Lower lobe of right lung (tissue), 2 donors: ENCODE measurements around the gene CNOT6. TPM values are rescaled to one million over a fixed set of nuclear protein-coding genes. Genes with fewer than 3 reads are reported as not detected.
A peak's percentile ranks its signal among the peaks of the same experiment; 100 is the strongest.

Experiments used
- ATAC-seq, 2 donors: fragments of 200-7000 bp; cut with Tn5 transposase; one replicate each; pipeline ENCODE4 v1.9.1; 2020 to 2022; ENCODE audit warnings: mild to moderate bottlenecking in 2 of 2, moderate library complexity in 2 of 2
- DNase-seq: peaks from one replicate; pipeline ENCODE4 v3.0.0-alpha.2; 2020
- H3K27ac ChIP-seq: fragments of 200-600 bp; one replicate; pipeline ENCODE4 v1.8.0; 2022
- H3K27me3 ChIP-seq: fragments of 200-600 bp; one replicate; pipeline ENCODE4 v1.8.0; 2022; ENCODE audit warnings: low read depth
- H3K36me3 ChIP-seq: fragments of 200-600 bp; one replicate; pipeline ENCODE4 v1.8.0; 2022; ENCODE audit warnings: mild to moderate bottlenecking
- H3K4me1 ChIP-seq: fragments of 200-600 bp; one replicate; pipeline ENCODE4 v1.8.0; 2022
- H3K4me3 ChIP-seq: fragments of 200-600 bp; one replicate; pipeline ENCODE4 v1.8.0; 2022; ENCODE audit warnings: mild to moderate bottlenecking
- H3K9me3 ChIP-seq: fragments of 200-600 bp; one replicate; pipeline ENCODE4 v1.8.0; 2022
- intact Hi-C: fragments of 100-400 bp; cut with DNase I; formaldehyde crosslinking; loops from one replicate; pipeline ENCODE4 v1.11.0; 2022
- total RNA-seq: library from RNA; stranded (reverse); fragmentation: NEBNext Ultra II Directional; extraction: Animal tissue kit (Norgen Biotek cat#: 25700); gene quantifications from one replicate; pipeline ENCODE4 v1.2.1, GENCODE V29; 2021
- TF ChIP-seq, protein P1 (sequence below): fragments of 200-600 bp; IDR thresholded peaks from one replicate; pipeline ENCODE4 v1.8.0; 2022; ENCODE audit warnings: antibody characterized with exemption, mild to moderate bottlenecking
- donor health status: DM: no; HTN: yes; CAD: no; lungs with severe emphysema.

The CNOT6 gene
- total RNA-seq, 1 donor from 2014 or later, result 32.4 TPM

DNA sequence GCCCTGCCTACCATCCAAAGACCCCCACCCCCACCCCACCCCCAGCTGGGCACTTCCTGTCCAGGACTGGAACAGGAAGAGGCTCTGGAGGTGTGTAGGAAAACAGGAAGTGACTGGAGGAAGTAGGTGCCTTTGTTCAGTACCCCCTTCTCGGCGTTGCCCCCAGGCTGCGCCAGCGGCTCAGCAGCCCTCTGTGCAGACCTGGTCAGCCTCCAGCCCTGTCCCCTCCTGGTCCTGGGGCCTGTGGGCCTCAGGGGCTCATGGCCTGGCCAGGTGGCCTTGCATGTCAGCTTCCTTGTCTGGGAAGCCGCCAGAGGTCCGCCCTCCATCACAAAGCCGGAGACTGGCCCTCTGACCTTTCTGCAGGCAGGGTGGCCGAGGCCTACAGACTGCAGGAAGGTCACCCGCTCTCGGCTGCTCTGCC lies 129.2 kb downstream of the CNOT6 start:
- H3K27ac ChIP-seq, result peak overlapping the region; percentile 46
- H3K27me3 ChIP-seq, result peaks cover 11% of the 10 kb centered on the region
- no peaks in the 10 kb centered on the region for H3K36me3 ChIP-seq
- DNase-seq (no peak), ATAC-seq (peak; percentile 4 to 11)
- peaks cover 4% of the 10 kb centered on the region for H3K4me1 ChIP-seq
- intact Hi-C loops, result no loop called here
- H3K9me3 ChIP-seq, result no peaks in the 10 kb centered on the region
- H3K4me3 ChIP-seq, result no peak overlapping the region
- TF ChIP-seq, protein P1, sequence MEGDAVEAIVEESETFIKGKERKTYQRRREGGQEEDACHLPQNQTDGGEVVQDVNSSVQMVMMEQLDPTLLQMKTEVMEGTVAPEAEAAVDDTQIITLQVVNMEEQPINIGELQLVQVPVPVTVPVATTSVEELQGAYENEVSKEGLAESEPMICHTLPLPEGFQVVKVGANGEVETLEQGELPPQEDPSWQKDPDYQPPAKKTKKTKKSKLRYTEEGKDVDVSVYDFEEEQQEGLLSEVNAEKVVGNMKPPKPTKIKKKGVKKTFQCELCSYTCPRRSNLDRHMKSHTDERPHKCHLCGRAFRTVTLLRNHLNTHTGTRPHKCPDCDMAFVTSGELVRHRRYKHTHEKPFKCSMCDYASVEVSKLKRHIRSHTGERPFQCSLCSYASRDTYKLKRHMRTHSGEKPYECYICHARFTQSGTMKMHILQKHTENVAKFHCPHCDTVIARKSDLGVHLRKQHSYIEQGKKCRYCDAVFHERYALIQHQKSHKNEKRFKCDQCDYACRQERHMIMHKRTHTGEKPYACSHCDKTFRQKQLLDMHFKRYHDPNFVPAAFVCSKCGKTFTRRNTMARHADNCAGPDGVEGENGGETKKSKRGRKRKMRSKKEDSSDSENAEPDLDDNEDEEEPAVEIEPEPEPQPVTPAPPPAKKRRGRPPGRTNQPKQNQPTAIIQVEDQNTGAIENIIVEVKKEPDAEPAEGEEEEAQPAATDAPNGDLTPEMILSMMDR, result no peak

DNA sequence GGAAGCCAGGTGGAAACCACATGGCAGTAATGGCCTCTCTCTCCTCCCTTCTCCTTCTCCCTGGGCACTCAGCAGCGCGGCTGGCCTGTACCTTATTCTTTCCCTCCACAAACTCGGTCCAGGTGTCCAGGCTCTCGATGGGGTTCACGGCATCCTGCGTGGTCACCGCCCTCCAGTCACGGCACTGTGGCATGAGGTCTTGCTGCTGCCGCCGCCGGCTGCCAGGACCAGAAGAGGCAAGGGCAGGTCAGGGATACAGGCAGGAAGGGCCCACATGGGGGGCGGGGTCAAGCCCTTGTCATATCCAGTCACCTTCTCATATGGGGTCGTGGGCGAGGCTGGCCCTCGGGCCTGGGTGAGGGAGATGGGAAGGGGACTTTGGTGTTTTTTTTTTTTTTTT lies 129.7 kb downstream of the CNOT6 start:
- H3K27ac ChIP-seq, result peak overlapping the region; percentile 46
- TF ChIP-seq, protein P1, result no peak
- DNase-seq (no peak), ATAC-seq (no peak)
- peaks cover 4% of the 10 kb centered on the region for H3K4me1 ChIP-seq
- H3K27me3 ChIP-seq, result peaks cover 11% of the 10 kb centered on the region
- intact Hi-C loops, result no loop called here
- no peaks in the 10 kb centered on the region for H3K9me3 ChIP-seq
- no peaks in the 10 kb centered on the region for H3K36me3 ChIP-seq
- no peak overlapping the region for H3K4me3 ChIP-seq

DNA sequence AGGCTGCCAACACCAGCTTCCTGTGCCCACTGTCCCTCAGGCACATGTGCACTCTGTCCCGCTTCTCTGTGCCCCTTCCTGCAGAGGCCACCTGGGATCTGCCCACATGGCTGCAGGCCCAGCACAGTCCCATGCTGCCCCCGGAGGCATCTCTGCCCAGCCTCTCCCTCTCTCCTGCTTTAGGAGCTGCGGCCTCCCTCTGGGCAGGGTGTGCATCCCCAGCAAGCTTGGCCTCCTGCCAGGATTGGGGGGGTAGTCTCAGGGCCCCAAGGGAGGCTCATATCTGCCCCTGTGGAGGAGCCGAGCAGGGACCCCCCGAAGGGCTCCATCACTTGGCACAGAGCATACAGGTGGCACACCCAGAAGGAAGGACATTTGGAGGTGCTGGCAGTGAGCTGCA lies 130.4 kb downstream of the CNOT6 start:
- H3K27ac ChIP-seq, result no peak overlapping the region
- intact Hi-C loops, result no loop called here
- no peaks in the 10 kb centered on the region for H3K36me3 ChIP-seq
- no peak overlapping the region for H3K4me3 ChIP-seq
- H3K27me3 ChIP-seq, result peaks cover 7% of the 10 kb centered on the region
- H3K9me3 ChIP-seq, result no peaks in the 10 kb centered on the region
- H3K4me1 ChIP-seq, result peaks cover 4% of the 10 kb centered on the region
- DNase-seq (no peak), ATAC-seq (no peak)
- TF ChIP-seq, protein P1, result no peak

DNA sequence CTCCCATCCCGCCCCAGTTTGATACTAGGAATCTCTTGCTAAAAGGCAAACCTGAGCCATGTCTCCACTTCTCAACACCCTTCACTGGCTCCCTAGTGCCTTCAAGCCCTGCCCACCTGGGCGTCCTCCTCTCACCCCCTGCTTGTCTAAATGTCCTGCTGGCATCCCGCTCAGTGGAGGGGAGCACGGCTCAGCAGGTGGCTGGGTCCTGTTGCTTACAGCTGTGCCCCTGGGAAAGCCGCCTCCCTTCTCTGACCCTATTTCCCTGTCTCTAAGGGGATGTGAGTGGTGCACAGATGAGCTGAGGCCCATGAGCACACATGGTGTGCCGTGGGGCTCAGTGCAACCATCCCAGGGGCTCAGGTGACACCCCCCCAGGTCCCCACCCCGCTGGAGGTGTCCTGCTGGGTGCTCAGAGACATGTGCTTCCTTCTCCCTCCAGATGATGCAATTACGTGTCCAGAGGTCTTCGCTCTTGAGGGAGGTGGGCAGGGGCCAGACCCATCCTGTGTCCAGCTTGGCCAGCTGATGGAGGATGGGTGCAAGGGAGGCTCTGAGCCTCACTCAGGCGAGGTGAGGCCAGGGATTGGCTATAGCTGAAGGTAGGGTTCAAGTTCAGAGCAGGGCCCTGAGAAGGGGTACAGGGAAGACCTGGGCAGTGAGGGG lies 131.1 kb downstream of the CNOT6 start:
- Histone ChIP-seq H3K27ac (no peak overlapping the region), H3K36me3 (peaks cover 3% of the 10 kb centered on the region), H3K9me3 (no peaks in the 10 kb centered on the region), H3K4me3 (no peak overlapping the region), H3K4me1 (peaks cover 4% of the 10 kb centered on the region), H3K27me3 (peaks cover under 1% of the 10 kb centered on the region)
- DNase-seq (no peak), ATAC-seq (no peak)
- intact Hi-C loops, result no loop called here
- TF ChIP-seq, protein P1, result no peak

DNA sequence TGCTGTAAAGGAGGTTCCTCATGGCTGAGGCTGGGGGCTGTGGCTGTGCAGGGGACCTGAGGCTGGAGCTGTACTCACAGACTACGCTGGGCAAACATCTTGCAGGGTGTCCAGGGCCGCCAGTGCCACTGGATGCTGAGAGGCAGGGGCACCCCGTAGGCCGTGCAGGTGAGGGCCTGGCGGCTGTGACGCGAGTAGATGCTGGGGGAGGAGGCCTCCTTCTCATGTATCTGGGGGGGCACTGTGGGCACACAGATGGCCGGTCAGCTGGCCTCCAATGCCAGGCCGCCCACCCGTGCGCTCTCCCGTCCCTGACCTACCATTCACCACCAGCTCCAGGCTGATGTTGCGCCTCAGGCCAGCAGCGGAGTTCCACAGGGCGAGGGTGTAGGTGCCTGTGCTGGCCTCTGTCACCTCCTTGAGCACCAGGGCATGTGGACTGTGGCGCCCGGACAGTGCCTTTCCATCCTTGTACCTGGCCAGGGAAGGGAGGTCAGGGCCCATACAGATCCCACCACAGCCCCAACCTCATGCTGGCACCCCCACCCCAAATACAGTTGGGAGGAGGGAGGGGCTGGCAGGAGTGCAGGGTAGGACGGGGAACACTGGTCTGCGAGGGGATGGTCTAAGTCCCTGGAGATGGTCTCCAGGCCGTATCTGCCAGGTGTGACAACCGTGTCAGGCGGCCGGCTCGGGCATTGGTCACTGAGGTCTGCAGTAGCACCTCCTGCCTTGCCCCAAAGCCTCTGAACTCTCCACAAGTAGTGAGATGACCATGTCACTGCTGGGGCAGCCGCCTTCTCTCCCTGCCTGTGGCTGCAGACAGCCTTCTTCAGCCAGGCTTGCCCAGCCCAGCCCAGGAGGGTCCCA lies 131.8 kb downstream of the CNOT6 start:
- DNase-seq (no peak), ATAC-seq (no peak)
- Histone ChIP-seq H3K9me3 (no peaks in the 10 kb centered on the region), H3K36me3 (peaks cover 3% of the 10 kb centered on the region), H3K4me1 (peaks cover 4% of the 10 kb centered on the region), H3K4me3 (no peak overlapping the region), H3K27me3 (no peaks in the 10 kb centered on the region), H3K27ac (no peak overlapping the region)
- intact Hi-C loops, result no loop called here
- TF ChIP-seq, protein P1, result no peak
